ENCODE measurements around the gene NARS2. TPM values are rescaled to one million over a fixed set of nuclear protein-coding genes. Genes with fewer than 3 reads are reported as not detected.
A peak's percentile ranks its signal among the peaks of the same experiment; 100 is the strongest.

Gene NARS2
- total RNA-seq, 1 experiment from 2014 or later = 46.7 TPM

DNA sequence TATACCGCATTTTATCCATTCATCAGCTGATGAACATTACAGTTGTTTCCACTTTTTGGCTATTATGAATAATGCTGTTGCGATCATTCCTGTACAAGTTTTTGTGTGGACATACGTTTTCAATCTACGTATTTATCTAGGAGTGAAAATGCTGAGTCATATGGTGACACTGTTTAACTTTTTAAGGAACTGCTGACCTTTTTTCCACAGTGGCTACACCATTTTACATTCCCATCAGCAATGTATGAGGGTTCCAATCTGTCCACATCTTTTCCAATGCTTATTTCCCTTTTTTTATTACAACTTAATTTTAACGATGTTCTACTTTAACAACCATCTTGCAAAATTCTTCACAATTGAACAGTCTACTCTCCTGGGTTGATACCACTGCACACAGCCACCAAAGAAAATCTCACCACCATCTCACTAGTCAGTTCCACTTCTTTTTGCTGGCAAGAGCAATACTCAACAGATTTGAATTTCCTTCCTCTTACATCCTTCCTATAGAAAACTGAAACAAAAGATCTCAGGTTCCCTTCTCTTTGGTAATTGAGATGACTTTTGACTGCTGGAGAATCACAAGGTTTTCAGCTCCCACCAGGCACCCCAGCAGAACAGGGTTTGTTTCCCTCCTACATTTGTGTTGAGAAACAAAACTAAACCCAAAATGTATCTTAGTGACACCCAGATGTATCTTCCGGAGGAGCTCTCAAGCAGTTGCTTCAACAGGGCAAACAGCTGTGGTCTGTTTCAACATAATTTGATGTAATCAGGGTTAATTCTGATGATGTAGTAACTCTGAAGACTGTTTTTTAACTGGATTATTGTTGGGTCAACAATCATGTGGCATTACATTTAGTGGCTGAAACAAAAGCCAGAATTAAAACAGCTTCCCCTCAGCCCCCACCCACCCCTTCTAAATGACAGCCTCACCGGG lies 150.1 kb downstream of the NARS2 start:
- intact Hi-C loops (cut with micrococcal nuclease; ENCODE audit: unreplicated experiment) = loop anchor here (5.0 kb wide), 1 partner anchor 287 kb away; the partner anchor contains the start of gene ALG8
- H3K27ac ChIP-seq (ENCODE audit: low read depth, low read length, poor library complexity, severe bottlenecking) = peak overlapping the region; percentile 72
- peak; percentile 68 for DNase-seq (ENCODE audit: low spot score)
- H3K36me3 ChIP-seq (ENCODE audit: insufficient read depth, low read length, poor library complexity, severe bottlenecking) = no peaks in the 10 kb centered on the region
- ChIA-PET POLR2A (ENCODE audit: low non-redundant PET) (no interaction called here), CTCF (no interaction called here)
- no TSS peak for BruUV-seq (replicated peaks)
- H3K4me3 ChIP-seq (ENCODE audit: low read depth, low read length, poor library complexity, severe bottlenecking) = no peak overlapping the region
- TF ChIP-seq CTCF (conservative IDR thresholded peaks at IDR 0.05; ENCODE audit: low read depth, low read length) (no peak), EZH2 (IDR thresholded peaks at IDR 0.05; ENCODE audit: borderline replicate concordance, low read depth, low read length, poor library complexity, severe bottlenecking) (no peak)
- no peaks in the 10 kb centered on the region for H3K27me3 ChIP-seq (replicated peaks; ENCODE audit: insufficient read depth, low read depth, low read length, poor library complexity)
- peaks cover 48% of the 10 kb centered on the region for H3K4me1 ChIP-seq (ENCODE audit: insufficient read depth, low read length, poor library complexity, severe bottlenecking)
- no peaks in the 10 kb centered on the region for H3K9me3 ChIP-seq (ENCODE audit: low read depth, low read length, poor library complexity, severe bottlenecking)

GRCh38 chr11:78423241-78423640 lies 151.4 kb downstream of the NARS2 start:
- no peaks in the 10 kb centered on the region for H3K27me3 ChIP-seq (replicated peaks; ENCODE audit: insufficient read depth, low read depth, low read length, poor library complexity)
- H3K9me3 ChIP-seq (ENCODE audit: low read depth, low read length, poor library complexity, severe bottlenecking) = no peaks in the 10 kb centered on the region
- DNase-seq (ENCODE audit: low spot score) = no peak
- TF ChIP-seq EZH2 (IDR thresholded peaks at IDR 0.05; ENCODE audit: borderline replicate concordance, low read depth, low read length, poor library complexity, severe bottlenecking) (no peak), CTCF (conservative IDR thresholded peaks at IDR 0.05; ENCODE audit: low read depth, low read length) (no peak)
- H3K4me3 ChIP-seq (ENCODE audit: low read depth, low read length, poor library complexity, severe bottlenecking) = no peak overlapping the region
- ChIA-PET CTCF (interaction anchor here (0.9 kb wide), 1 partner anchor 8 kb away, joined by 3 read pairs; no protein-coding TSS in a partner anchor), POLR2A (ENCODE audit: low non-redundant PET) (no interaction called here)
- no TSS peak for BruUV-seq (replicated peaks)
- no peaks in the 10 kb centered on the region for H3K36me3 ChIP-seq (ENCODE audit: insufficient read depth, low read length, poor library complexity, severe bottlenecking)
- intact Hi-C loops (cut with micrococcal nuclease; ENCODE audit: unreplicated experiment) = loop anchor here (5.0 kb wide), 1 partner anchor 286 kb away; the partner anchor contains the start of gene ALG8
- peaks cover 62% of the 10 kb centered on the region for H3K4me1 ChIP-seq (ENCODE audit: insufficient read depth, low read length, poor library complexity, severe bottlenecking)
- H3K27ac ChIP-seq (ENCODE audit: low read depth, low read length, poor library complexity, severe bottlenecking) = no peak overlapping the region

DNA sequence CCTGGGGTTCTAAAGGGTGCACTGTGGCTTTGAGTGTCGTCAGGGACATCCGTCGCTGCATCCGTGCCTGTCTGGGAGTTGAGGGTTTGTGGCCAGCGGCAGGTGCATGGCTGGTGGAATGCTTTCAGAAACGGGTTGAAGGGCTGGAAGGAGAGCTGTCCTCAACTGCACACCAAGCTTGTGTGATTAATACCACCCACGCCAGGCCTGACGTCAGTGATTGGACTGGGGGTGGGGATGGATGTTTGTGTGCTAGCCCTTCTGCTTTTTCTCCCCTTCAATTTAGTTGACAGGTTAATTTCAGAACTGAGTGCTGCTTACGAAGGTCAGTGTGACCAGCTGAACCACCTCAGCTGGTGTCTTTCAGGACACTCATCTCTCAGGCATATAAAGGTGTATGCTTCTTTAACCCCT lies 153.9 kb downstream of the NARS2 start:
- BruUV-seq (replicated peaks) = no TSS peak
- peak; percentile 95 for DNase-seq (ENCODE audit: low spot score)
- ChIA-PET CTCF (interaction anchor here (0.6 to 1.1 kb wide), 4 partner anchors 11 to 193 kb away, joined by 3 to 4 read pairs (median 3); no protein-coding TSS in a partner anchor), POLR2A (ENCODE audit: low non-redundant PET) (no interaction called here)
- no peaks in the 10 kb centered on the region for H3K27me3 ChIP-seq (replicated peaks; ENCODE audit: insufficient read depth, low read depth, low read length, poor library complexity)
- intact Hi-C loops (cut with micrococcal nuclease; ENCODE audit: unreplicated experiment) = loop anchor here (2.0 to 5.0 kb wide), 2 partner anchors 192 to 284 kb away; partner anchors contain the start of gene ALG8
- H3K27ac ChIP-seq (ENCODE audit: low read depth, low read length, poor library complexity, severe bottlenecking) = peak overlapping the region; percentile 66
- no peak for TF ChIP-seq CTCF (conservative IDR thresholded peaks at IDR 0.05; ENCODE audit: low read depth, low read length)
- TF ChIP-seq EZH2 (IDR thresholded peaks at IDR 0.05; ENCODE audit: borderline replicate concordance, low read depth, low read length, poor library complexity, severe bottlenecking) = no peak
- H3K9me3 ChIP-seq (ENCODE audit: low read depth, low read length, poor library complexity, severe bottlenecking) = no peaks in the 10 kb centered on the region
- H3K4me1 ChIP-seq (ENCODE audit: insufficient read depth, low read length, poor library complexity, severe bottlenecking) = peaks cover 61% of the 10 kb centered on the region
- no peaks in the 10 kb centered on the region for H3K36me3 ChIP-seq (ENCODE audit: insufficient read depth, low read length, poor library complexity, severe bottlenecking)
- peak overlapping the region; percentile 19 for H3K4me3 ChIP-seq (ENCODE audit: low read depth, low read length, poor library complexity, severe bottlenecking)
